Neural progenitor cell (in vitro differentiated cells): ENCODE data around the gene SFT2D3. TPM values are rescaled to one million over a fixed set of nuclear protein-coding genes. Genes with fewer than 3 reads are reported as not detected.
A peak's percentile ranks its signal among the peaks of the same experiment; 100 is the strongest.

Experiments
- DNase-seq: peaks from one replicate; pipeline ENCODE4 v3.0.0-alpha.2; 2016; ENCODE audit warnings: low spot score
- H2AFZ ChIP-seq: fragments of 200-600 bp; sonication (generic); replicated peaks from 2 replicates; pipeline ENCODE4 v1.6.1; 2016; ENCODE audit warnings: antibody characterized with exemption
- H3F3A ChIP-seq: fragments of 200-600 bp; sonication (generic); 2 replicates; pipeline ENCODE4 v1.6.1; 2016; ENCODE audit warnings: antibody characterized with exemption, low read depth
- H3K27ac ChIP-seq: fragments of 200-600 bp; sonication (generic); 2 replicates; pipeline ENCODE4 v1.5.1; 2016; ENCODE audit warnings: mild to moderate bottlenecking
- H3K27me3 ChIP-seq: fragments of 200-600 bp; sonication (generic); 2 replicates; pipeline ENCODE4 v1.6.1; 2016; ENCODE audit warnings: mild to moderate bottlenecking, moderate library complexity
- H3K36me3 ChIP-seq: fragments of 200-600 bp; sonication (generic); 2 replicates; pipeline ENCODE4 v1.5.1; 2016
- H3K4me1 ChIP-seq: fragments of 200-600 bp; sonication (generic); 2 replicates; pipeline ENCODE4 v1.6.1; 2016; ENCODE audit warnings: mixed run types
- H3K4me2 ChIP-seq: fragments of 200-600 bp; sonication (generic); 2 replicates; pipeline ENCODE4 v1.6.1; 2016
- H3K4me3 ChIP-seq: fragments of 200-600 bp; sonication (generic); 2 replicates; pipeline ENCODE4 v1.5.1; 2016
- H3K79me2 ChIP-seq: fragments of 200-600 bp; sonication (generic); 2 replicates; pipeline ENCODE4 v1.6.1; 2016; ENCODE audit warnings: low read depth
- H3K9ac ChIP-seq: fragments of 200-600 bp; sonication (generic); 2 replicates; pipeline ENCODE4 v1.6.1; 2016
- H3K9me3 ChIP-seq: fragments of 200-600 bp; sonication (generic); 2 replicates; pipeline ENCODE4 v1.5.1; 2016; ENCODE audit warnings: low read depth
- H4K20me1 ChIP-seq: fragments of 200-600 bp; sonication (generic); 2 replicates; pipeline ENCODE4 v1.6.1; 2016; ENCODE audit warnings: low read depth
- H3K27ac Mint-ChIP-seq: 3 replicates; pipeline ENCODE4 v1.8.0; 2021; ENCODE audit warnings: mixed read lengths
- H3K27me3 Mint-ChIP-seq: 2 replicates; pipeline ENCODE4 v1.8.0; 2022; ENCODE audit warnings: low read depth, mild to moderate bottlenecking, inconsistent platforms, moderate library complexity, mixed read lengths; ENCODE audit not compliant: insufficient read depth
- H3K36me3 Mint-ChIP-seq: 3 replicates; pipeline ENCODE4 v1.8.0; 2021; ENCODE audit warnings: mixed read lengths
- H3K4me1 Mint-ChIP-seq: 3 replicates; pipeline ENCODE4 v1.8.0; 2021; ENCODE audit warnings: mixed read lengths
- H3K4me3 Mint-ChIP-seq: 3 replicates; pipeline ENCODE4 v1.8.0; 2021; ENCODE audit warnings: mild to moderate bottlenecking, moderate library complexity, mixed read lengths
- H3K9me3 Mint-ChIP-seq: 3 replicates; pipeline ENCODE4 v1.8.0; 2020; ENCODE audit warnings: mixed read lengths
- EZH2 ChIP-seq: fragments of 200-600 bp; sonication (generic); IDR thresholded peaks from 2 replicates; pipeline ENCODE4 v1.6.1; 2017; ENCODE audit warnings: antibody characterized with exemption, mild to moderate bottlenecking, moderate library complexity
- EZH2phosphoT487 ChIP-seq: fragments of 200-600 bp; sonication (generic); IDR thresholded peaks from 2 replicates; pipeline ENCODE4 v1.6.1; 2017; ENCODE audit warnings: antibody characterized with exemption
- total RNA-seq: library from RNA; depleted of rRNA; stranded (reverse); fragments of >200 nt; gene quantifications from 2 replicates; pipeline ENCODE4 v1.2.3, GENCODE V29; 2015; ENCODE audit warnings: low replicate concordance
- TF ChIP-seq, protein P1 (sequence below): fragments of 200-600 bp; sonication (generic); IDR thresholded peaks from 2 replicates; pipeline ENCODE4 v1.5.1; 2017; ENCODE audit warnings: antibody characterized with exemption, mild to moderate bottlenecking

Gene SFT2D3
- total RNA-seq, 1 donor from 2014 or later: 30.6 TPM

DNA sequence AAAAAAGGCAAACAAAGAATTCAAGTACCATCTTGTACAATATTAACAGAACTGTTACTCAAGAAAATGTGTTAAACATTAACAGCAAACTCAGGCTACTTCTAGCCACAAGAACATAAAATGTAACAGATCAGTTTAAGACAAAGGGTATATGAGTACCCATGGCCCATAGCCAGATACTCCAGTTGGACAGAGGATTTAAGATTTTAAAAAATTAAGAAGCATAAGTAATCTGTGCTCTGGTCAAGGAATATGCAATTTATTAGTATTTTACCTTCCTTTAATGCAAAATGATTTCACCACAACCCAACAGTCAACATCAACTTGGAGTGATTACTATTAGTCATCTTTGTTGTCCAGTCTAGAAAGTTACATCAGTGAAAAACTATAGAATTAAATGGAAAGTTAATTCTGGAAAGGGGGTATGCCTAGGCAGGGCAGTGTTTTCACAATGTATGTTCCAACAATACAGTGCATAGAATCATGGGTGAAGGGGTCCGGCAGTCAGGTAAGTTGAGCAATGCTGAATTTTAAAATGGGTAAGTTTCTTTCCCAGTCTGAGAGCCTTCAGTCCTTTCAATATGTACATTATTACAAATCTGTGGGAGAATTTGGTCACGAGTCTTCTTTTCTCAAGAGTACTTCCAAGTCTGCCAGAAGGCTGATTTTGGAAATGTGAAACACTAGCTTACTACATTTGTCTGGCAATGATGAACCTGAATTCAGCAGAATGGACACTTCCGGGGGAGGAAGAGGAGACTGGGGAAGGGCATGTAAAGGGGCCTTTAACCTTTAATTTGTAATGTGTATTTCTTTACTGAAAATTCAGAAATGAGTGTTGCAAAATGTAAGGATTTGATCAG lies 34.5 kb downstream of the SFT2D3 start:
- Histone ChIP-seq H3K9me3 (no peaks in the 10 kb centered on the region), H3K4me3 (no peak overlapping the region), H3K9ac (no peak overlapping the region), H3K27me3 (no peaks in the 10 kb centered on the region), H2AFZ (no peak overlapping the region), H4K20me1 (no peaks in the 10 kb centered on the region), H3K79me2 (no peaks in the 10 kb centered on the region), H3K27ac (peak overlapping the region; percentile 14), H3F3A (no peaks in the 10 kb centered on the region), H3K4me1 (no peaks in the 10 kb centered on the region), H3K36me3 (no peaks in the 10 kb centered on the region), H3K4me2 (no peak overlapping the region)
- H3K4me1 Mint-ChIP-seq: no peaks in the 10 kb centered on the region
- no peak for DNase-seq
- no peaks in the 10 kb centered on the region for H3K9me3 Mint-ChIP-seq
- H3K36me3 Mint-ChIP-seq: peaks cover 8% of the 10 kb centered on the region
- no peak overlapping the region for H3K27ac Mint-ChIP-seq
- no peak for TF ChIP-seq EZH2
- TF ChIP-seq, protein P1, sequence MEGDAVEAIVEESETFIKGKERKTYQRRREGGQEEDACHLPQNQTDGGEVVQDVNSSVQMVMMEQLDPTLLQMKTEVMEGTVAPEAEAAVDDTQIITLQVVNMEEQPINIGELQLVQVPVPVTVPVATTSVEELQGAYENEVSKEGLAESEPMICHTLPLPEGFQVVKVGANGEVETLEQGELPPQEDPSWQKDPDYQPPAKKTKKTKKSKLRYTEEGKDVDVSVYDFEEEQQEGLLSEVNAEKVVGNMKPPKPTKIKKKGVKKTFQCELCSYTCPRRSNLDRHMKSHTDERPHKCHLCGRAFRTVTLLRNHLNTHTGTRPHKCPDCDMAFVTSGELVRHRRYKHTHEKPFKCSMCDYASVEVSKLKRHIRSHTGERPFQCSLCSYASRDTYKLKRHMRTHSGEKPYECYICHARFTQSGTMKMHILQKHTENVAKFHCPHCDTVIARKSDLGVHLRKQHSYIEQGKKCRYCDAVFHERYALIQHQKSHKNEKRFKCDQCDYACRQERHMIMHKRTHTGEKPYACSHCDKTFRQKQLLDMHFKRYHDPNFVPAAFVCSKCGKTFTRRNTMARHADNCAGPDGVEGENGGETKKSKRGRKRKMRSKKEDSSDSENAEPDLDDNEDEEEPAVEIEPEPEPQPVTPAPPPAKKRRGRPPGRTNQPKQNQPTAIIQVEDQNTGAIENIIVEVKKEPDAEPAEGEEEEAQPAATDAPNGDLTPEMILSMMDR: no peak
- TF ChIP-seq EZH2phosphoT487: no peak
- no peak overlapping the region for H3K4me3 Mint-ChIP-seq
- H3K27me3 Mint-ChIP-seq: peaks cover 2% of the 10 kb centered on the region

DNA sequence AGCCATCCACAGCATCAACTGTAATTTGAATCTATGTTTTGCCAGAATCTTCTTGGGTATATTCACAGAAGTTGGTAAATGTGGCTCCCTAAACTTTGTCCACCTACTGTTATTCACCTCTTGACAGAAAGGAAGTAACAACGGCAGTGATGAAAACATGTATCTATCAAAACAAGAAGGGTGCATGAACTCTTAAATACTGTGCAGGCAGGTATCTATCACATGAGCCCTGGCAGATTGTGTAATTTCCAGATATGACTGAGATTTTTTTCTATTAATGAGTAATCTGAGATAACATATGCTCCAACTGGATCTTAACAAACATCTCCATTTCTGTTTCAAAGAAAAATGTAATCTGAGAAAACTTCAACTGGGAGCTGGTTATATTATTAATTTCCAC lies 36.6 kb downstream of the SFT2D3 start:
- Histone ChIP-seq H3K9ac (no peak overlapping the region), H3K27me3 (no peaks in the 10 kb centered on the region), H3F3A (no peaks in the 10 kb centered on the region), H3K27ac (no peak overlapping the region), H3K4me1 (no peaks in the 10 kb centered on the region), H3K79me2 (no peaks in the 10 kb centered on the region), H3K4me2 (no peak overlapping the region), H4K20me1 (no peaks in the 10 kb centered on the region), H3K36me3 (peaks cover 4% of the 10 kb centered on the region), H2AFZ (no peak overlapping the region), H3K4me3 (no peak overlapping the region), H3K9me3 (no peaks in the 10 kb centered on the region)
- H3K4me3 Mint-ChIP-seq: no peak overlapping the region
- TF ChIP-seq, protein P1: no peak
- no peak for TF ChIP-seq EZH2
- no peak for TF ChIP-seq EZH2phosphoT487
- no peak overlapping the region for H3K27ac Mint-ChIP-seq
- no peak for DNase-seq
- no peaks in the 10 kb centered on the region for H3K27me3 Mint-ChIP-seq
- H3K36me3 Mint-ChIP-seq: peaks cover 12% of the 10 kb centered on the region
- no peaks in the 10 kb centered on the region for H3K4me1 Mint-ChIP-seq
- H3K9me3 Mint-ChIP-seq: no peaks in the 10 kb centered on the region

GRCh38 chr2:127739800-127740199 lies 38.5 kb downstream of the SFT2D3 start:
- no peaks in the 10 kb centered on the region for H3K9me3 ChIP-seq
- H3K79me2 ChIP-seq: no peaks in the 10 kb centered on the region
- Mint-ChIP-seq H3K4me3 (no peak overlapping the region), H3K27ac (no peak overlapping the region), H3K4me1 (no peaks in the 10 kb centered on the region), H3K36me3 (peaks cover 14% of the 10 kb centered on the region), H3K9me3 (no peaks in the 10 kb centered on the region), H3K27me3 (no peaks in the 10 kb centered on the region)
- H3K9ac ChIP-seq: no peak overlapping the region
- TF ChIP-seq EZH2phosphoT487 (no peak), EZH2 (no peak)
- TF ChIP-seq, protein P1: no peak
- H3K27ac ChIP-seq: no peak overlapping the region
- peaks cover 6% of the 10 kb centered on the region for H3K36me3 ChIP-seq
- H2AFZ ChIP-seq: no peak overlapping the region
- no peak overlapping the region for H3K4me3 ChIP-seq
- no peak for DNase-seq
- H3K4me2 ChIP-seq: no peak overlapping the region
- no peaks in the 10 kb centered on the region for H3F3A ChIP-seq
- H4K20me1 ChIP-seq: no peaks in the 10 kb centered on the region
- H3K4me1 ChIP-seq: no peaks in the 10 kb centered on the region
- no peaks in the 10 kb centered on the region for H3K27me3 ChIP-seq
